H9 (cell line): Measurements from ENCODE around the gene GDF15. TPM values are rescaled to one million over a fixed set of nuclear protein-coding genes. Genes with fewer than 3 reads are reported as not detected.

Experiments used
- DNase-seq: peaks from one replicate; pipeline ENCODE4 v3.0.0-alpha.2; 2017
- H2AFZ ChIP-seq: one replicate; pipeline ENCODE4 v1.6.1; 2013; ENCODE audit warnings: mild to moderate bottlenecking, low read length, control low read depth, moderate library complexity
- H2AK5ac ChIP-seq: 2 replicates; pipeline ENCODE4 v1.6.1; 2013; ENCODE audit warnings: low read length, control low read depth, mixed read lengths; ENCODE audit not compliant: insufficient read length
- H2BK120ac ChIP-seq: one replicate; pipeline ENCODE4 v1.6.1; 2013; ENCODE audit warnings: low read depth, mild to moderate bottlenecking, low read length, control low read depth, inconsistent platforms; ENCODE audit not compliant: poor library complexity, severe bottlenecking
- H2BK12ac ChIP-seq: 2 replicates; pipeline ENCODE4 v1.6.1; 2013; ENCODE audit warnings: low read length, control low read depth, mixed read lengths, low read depth; ENCODE audit not compliant: insufficient read length
- H2BK15ac ChIP-seq: 2 replicates; pipeline ENCODE4 v1.6.1; 2013; ENCODE audit warnings: low read depth, low read length, control low read depth
- H2BK20ac ChIP-seq: one replicate; pipeline ENCODE4 v1.6.1; 2013; ENCODE audit warnings: low read depth, mild to moderate bottlenecking, low read length, control low read depth, inconsistent platforms; ENCODE audit not compliant: poor library complexity, severe bottlenecking
- H2BK5ac ChIP-seq: 2 replicates; pipeline ENCODE4 v1.6.1; 2013; ENCODE audit warnings: low read length, control low read depth, mixed read lengths; ENCODE audit not compliant: insufficient read length
- H3K14ac ChIP-seq: 2 replicates; pipeline ENCODE4 v1.6.1; 2013; ENCODE audit warnings: low read length, control low read depth; ENCODE audit not compliant: insufficient read depth
- H3K18ac ChIP-seq: 2 replicates; pipeline ENCODE4 v1.6.1; 2013; ENCODE audit warnings: low read depth, mild to moderate bottlenecking, mixed read lengths, low read length, control low read depth; ENCODE audit not compliant: insufficient read length
- H3K23ac ChIP-seq: 2 replicates; pipeline ENCODE4 v1.6.1; 2013; ENCODE audit warnings: low read length, control low read depth, mixed read lengths, low read depth; ENCODE audit not compliant: insufficient read length
- H3K23me2 ChIP-seq: 2 replicates; pipeline ENCODE4 v1.6.1; 2013; ENCODE audit warnings: low read depth, mild to moderate bottlenecking, mixed read lengths, low read length, control low read depth; ENCODE audit not compliant: insufficient read length, poor library complexity, severe bottlenecking
- H3K27ac ChIP-seq: 2 replicates; pipeline ENCODE4 v1.5.1; 2013; ENCODE audit warnings: low read length, control low read depth, mixed read lengths, low read depth; ENCODE audit not compliant: insufficient read length
- H3K27me3 ChIP-seq: 2 replicates; pipeline ENCODE4 v1.6.1; 2013; ENCODE audit warnings: low read length, control low read depth, inconsistent platforms; ENCODE audit not compliant: insufficient read depth
- H3K4ac ChIP-seq: 2 replicates; pipeline ENCODE4 v1.6.1; 2013; ENCODE audit warnings: low read depth, mild to moderate bottlenecking, control low read depth, inconsistent platforms, low read length, moderate library complexity
- H3K4me1 ChIP-seq: 2 replicates; pipeline ENCODE4 v1.6.1; 2013; ENCODE audit warnings: low read length, control low read depth, inconsistent platforms; ENCODE audit not compliant: insufficient read depth
- H3K4me2 ChIP-seq: 2 replicates; pipeline ENCODE4 v1.6.1; 2013; ENCODE audit warnings: low read length, control low read depth, mixed read lengths; ENCODE audit not compliant: insufficient read length, insufficient read depth
- H3K56ac ChIP-seq: 2 replicates; pipeline ENCODE4 v1.6.1; 2013; ENCODE audit warnings: low read depth, mild to moderate bottlenecking, mixed read lengths, low read length, control low read depth; ENCODE audit not compliant: insufficient read length
- H3K79me1 ChIP-seq: 2 replicates; pipeline ENCODE4 v1.6.1; 2013; ENCODE audit warnings: low read depth, mild to moderate bottlenecking, moderate library complexity, low read length, control low read depth, inconsistent platforms; ENCODE audit not compliant: insufficient read depth, poor library complexity, severe bottlenecking
- H3K79me2 ChIP-seq: 2 replicates; pipeline ENCODE4 v1.6.1; 2013; ENCODE audit warnings: low read length, control low read depth, inconsistent platforms; ENCODE audit not compliant: insufficient read depth
- H3K9ac ChIP-seq: 2 replicates; pipeline ENCODE4 v1.6.1; 2013; ENCODE audit warnings: low read length, control low read depth, mixed read lengths; ENCODE audit not compliant: insufficient read length; ENCODE audit errors: extremely low read depth
- H3K9me3 ChIP-seq: one replicate; pipeline ENCODE4 v1.6.1; 2013; ENCODE audit warnings: low read depth, low read length, inconsistent platforms; ENCODE audit not compliant: control insufficient read depth
- H3T11ph ChIP-seq: one replicate; pipeline ENCODE4 v1.6.1; 2013; ENCODE audit warnings: mild to moderate bottlenecking, low read length, control low read depth, inconsistent platforms
- H4K20me1 ChIP-seq: one replicate; pipeline ENCODE4 v1.6.1; 2013; ENCODE audit not compliant: control insufficient read depth, insufficient read length, insufficient read depth
- H4K5ac ChIP-seq: 2 replicates; pipeline ENCODE4 v1.6.1; 2013; ENCODE audit warnings: low read depth, mild to moderate bottlenecking, mixed read lengths, low read length, control low read depth; ENCODE audit not compliant: insufficient read length
- H4K8ac ChIP-seq: replicated peaks from 2 replicates; pipeline ENCODE4 v1.6.1; 2013; ENCODE audit warnings: low read length, control low read depth, mixed read lengths, low read depth; ENCODE audit not compliant: insufficient read length
- H4K91ac ChIP-seq: 2 replicates; pipeline ENCODE4 v1.6.1; 2013; ENCODE audit warnings: low read depth, mild to moderate bottlenecking, moderate library complexity, mixed read lengths, low read length, control low read depth; ENCODE audit not compliant: insufficient read length
- H3K27ac Mint-ChIP-seq, 3 experiments: 2 replicates in 2 of 3; 3 replicates in 1 of 3; pipeline ENCODE4 v1.8.0; 2020 to 2021; ENCODE audit warnings: mixed read lengths in 3 of 3, mild to moderate bottlenecking in 1 of 3, moderate library complexity in 1 of 3
- H3K27me3 Mint-ChIP-seq: 2 replicates; pipeline ENCODE4 v1.8.0; 2021; ENCODE audit warnings: low read depth, mild to moderate bottlenecking, moderate library complexity, mixed read lengths
- H3K36me3 Mint-ChIP-seq, 3 experiments: 2 replicates in 2 of 3; 3 replicates in 1 of 3; pipeline ENCODE4 v1.8.0; 2020 to 2021; ENCODE audit warnings: low read depth in 3 of 3, mixed read lengths in 3 of 3; ENCODE audit not compliant: insufficient read depth in 1 of 3
- H3K4me1 Mint-ChIP-seq, 2 experiments: 2 replicates each; pipeline ENCODE4 v1.8.0; 2020; ENCODE audit warnings: mixed read lengths in 2 of 2
- H3K4me3 Mint-ChIP-seq, 2 experiments: 2 replicates in 1 of 2; 3 replicates in 1 of 2; pipeline ENCODE4 v1.8.0; 2020 to 2021; ENCODE audit warnings: mild to moderate bottlenecking in 2 of 2, mixed read lengths in 2 of 2, moderate library complexity in 1 of 2
- H3K9me3 Mint-ChIP-seq, 2 experiments: 2 replicates in 1 of 2; 3 replicates in 1 of 2; pipeline ENCODE4 v1.8.0; 2020; ENCODE audit warnings: mild to moderate bottlenecking in 2 of 2, mixed read lengths in 2 of 2, moderate library complexity in 1 of 2
- WGBS: extraction: QIAGEN DNeasy Blood & Tissue Kit; methylation state at CpG from one replicate; pipeline ENCODE4 v1.1.7; 2013; ENCODE audit warnings: missing lambda C conversion rate, low lambda C conversion rate, mixed read lengths; ENCODE audit not compliant: insufficient read length; ENCODE audit errors: extremely low coverage; 5-methylcytosine and 5-hydroxymethylcytosine counted together
- total RNA-seq: library from RNA; stranded (reverse); gene quantifications from 2 replicates; pipeline ENCODE4 v1.2.1, GENCODE V29; 2021
- TF ChIP-seq, protein P1 (sequence below): fragments of 200-600 bp; sonication (generic); conservative IDR thresholded peaks from 3 replicates; pipeline ENCODE4 v1.8.0; 2021; ENCODE audit warnings: antibody characterized with exemption, mild to moderate bottlenecking

Gene GDF15
- total RNA-seq, 1 experiment from 2014 or later, result 5.7 TPM

DNA sequence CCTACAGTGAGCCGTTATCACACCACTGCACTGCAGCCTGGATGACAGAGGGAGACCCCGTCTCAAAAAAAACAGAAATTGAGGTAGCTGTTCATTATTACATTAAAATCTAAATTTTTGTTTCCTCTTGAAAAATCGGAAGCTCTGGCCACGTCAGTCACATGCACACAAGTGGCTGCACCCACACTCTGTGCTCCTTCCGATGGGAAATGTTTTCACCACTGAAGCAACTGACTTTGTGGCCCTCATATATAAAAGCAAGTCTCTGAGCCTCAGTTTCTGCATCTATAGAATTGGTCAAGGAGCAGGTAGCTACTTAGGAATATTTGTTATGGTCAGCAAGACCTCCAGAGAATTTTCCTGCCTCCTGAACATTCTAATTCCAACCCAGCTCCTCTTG is 7.0 kb downstream of the GDF15 start:
- H4K5ac ChIP-seq, result no peak overlapping the region
- H3K9ac ChIP-seq, result no peak overlapping the region
- no peak overlapping the region for H3K27ac Mint-ChIP-seq
- no peak overlapping the region for H2BK12ac ChIP-seq
- H3K27ac ChIP-seq, result no peak overlapping the region
- H3K4me3 Mint-ChIP-seq, result no peak overlapping the region
- no peak overlapping the region for H2BK5ac ChIP-seq
- peaks cover 0 to 5% (median 5%) of the 10 kb centered on the region in 3 experiments; a peak in 1 of 7 replicates for H3K36me3 Mint-ChIP-seq
- H3K9me3 ChIP-seq, result no peaks in the 10 kb centered on the region
- H3K27me3 Mint-ChIP-seq, result peaks cover 32% of the 10 kb centered on the region
- H4K91ac ChIP-seq, result no peak overlapping the region
- no peak for DNase-seq
- no peak overlapping the region for H3K4me2 ChIP-seq
- H2AK5ac ChIP-seq, result no peak overlapping the region
- H2BK15ac ChIP-seq, result no peak overlapping the region
- no peak overlapping the region for H2BK20ac ChIP-seq
- H3K9me3 Mint-ChIP-seq, result no peaks in the 10 kb centered on the region
- H3K79me2 ChIP-seq, result no peaks in the 10 kb centered on the region
- no peak overlapping the region for H3K23ac ChIP-seq
- TF ChIP-seq, protein P1, sequence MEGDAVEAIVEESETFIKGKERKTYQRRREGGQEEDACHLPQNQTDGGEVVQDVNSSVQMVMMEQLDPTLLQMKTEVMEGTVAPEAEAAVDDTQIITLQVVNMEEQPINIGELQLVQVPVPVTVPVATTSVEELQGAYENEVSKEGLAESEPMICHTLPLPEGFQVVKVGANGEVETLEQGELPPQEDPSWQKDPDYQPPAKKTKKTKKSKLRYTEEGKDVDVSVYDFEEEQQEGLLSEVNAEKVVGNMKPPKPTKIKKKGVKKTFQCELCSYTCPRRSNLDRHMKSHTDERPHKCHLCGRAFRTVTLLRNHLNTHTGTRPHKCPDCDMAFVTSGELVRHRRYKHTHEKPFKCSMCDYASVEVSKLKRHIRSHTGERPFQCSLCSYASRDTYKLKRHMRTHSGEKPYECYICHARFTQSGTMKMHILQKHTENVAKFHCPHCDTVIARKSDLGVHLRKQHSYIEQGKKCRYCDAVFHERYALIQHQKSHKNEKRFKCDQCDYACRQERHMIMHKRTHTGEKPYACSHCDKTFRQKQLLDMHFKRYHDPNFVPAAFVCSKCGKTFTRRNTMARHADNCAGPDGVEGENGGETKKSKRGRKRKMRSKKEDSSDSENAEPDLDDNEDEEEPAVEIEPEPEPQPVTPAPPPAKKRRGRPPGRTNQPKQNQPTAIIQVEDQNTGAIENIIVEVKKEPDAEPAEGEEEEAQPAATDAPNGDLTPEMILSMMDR, result no peak
- H3K79me1 ChIP-seq, result no peaks in the 10 kb centered on the region
- no peaks in the 10 kb centered on the region for H4K20me1 ChIP-seq
- no peaks in the 10 kb centered on the region for H3K4me1 ChIP-seq
- no peak overlapping the region for H2BK120ac ChIP-seq
- H3K23me2 ChIP-seq, result no peaks in the 10 kb centered on the region
- WGBS, result no CpG with 5 or more reads among the region's 5 CpGs
- H3T11ph ChIP-seq, result no peak overlapping the region
- H2AFZ ChIP-seq, result no peak overlapping the region
- no peak overlapping the region for H3K4ac ChIP-seq
- no peak overlapping the region for H3K56ac ChIP-seq
- H3K4me1 Mint-ChIP-seq, result peaks cover 2 to 8% of the 10 kb centered on the region in 2 experiments; a peak in 1 of 4 replicates
- no peak overlapping the region for H4K8ac ChIP-seq
- H3K27me3 ChIP-seq, result no peaks in the 10 kb centered on the region
- no peak overlapping the region for H3K18ac ChIP-seq
- no peak overlapping the region for H3K14ac ChIP-seq
